ENCODE measurements around the gene WDR11.

WDR11 gene

GRCh38 chr10:120810298-120810697 lies 40.9 kb upstream of the WDR11 start:
- Histone ChIP-seq H3K27me3 (peaks cover 27% of the 10 kb centered on the region), H3K27ac (no peak overlapping the region), H3K4me3 (ENCODE audit: low read depth in 1 of 2, low read length in 1 of 2) (no peak overlapping the region), H3K9me3 (no peaks in the 10 kb centered on the region), H3K36me3 (no peaks in the 10 kb centered on the region), H3K4me1 (ENCODE audit: control insufficient read depth in 1 of 2, insufficient read depth in 1 of 2, low read depth in 1 of 2, low read length in 1 of 2) (no peaks in the 10 kb centered on the region)
- TF ChIP-seq, protein P1, sequence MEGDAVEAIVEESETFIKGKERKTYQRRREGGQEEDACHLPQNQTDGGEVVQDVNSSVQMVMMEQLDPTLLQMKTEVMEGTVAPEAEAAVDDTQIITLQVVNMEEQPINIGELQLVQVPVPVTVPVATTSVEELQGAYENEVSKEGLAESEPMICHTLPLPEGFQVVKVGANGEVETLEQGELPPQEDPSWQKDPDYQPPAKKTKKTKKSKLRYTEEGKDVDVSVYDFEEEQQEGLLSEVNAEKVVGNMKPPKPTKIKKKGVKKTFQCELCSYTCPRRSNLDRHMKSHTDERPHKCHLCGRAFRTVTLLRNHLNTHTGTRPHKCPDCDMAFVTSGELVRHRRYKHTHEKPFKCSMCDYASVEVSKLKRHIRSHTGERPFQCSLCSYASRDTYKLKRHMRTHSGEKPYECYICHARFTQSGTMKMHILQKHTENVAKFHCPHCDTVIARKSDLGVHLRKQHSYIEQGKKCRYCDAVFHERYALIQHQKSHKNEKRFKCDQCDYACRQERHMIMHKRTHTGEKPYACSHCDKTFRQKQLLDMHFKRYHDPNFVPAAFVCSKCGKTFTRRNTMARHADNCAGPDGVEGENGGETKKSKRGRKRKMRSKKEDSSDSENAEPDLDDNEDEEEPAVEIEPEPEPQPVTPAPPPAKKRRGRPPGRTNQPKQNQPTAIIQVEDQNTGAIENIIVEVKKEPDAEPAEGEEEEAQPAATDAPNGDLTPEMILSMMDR (IDR thresholded peaks at IDR 0.05): no peak

GRCh38 chr10:120813085-120813484 lies 38.1 kb upstream of the WDR11 start:
- Histone ChIP-seq H3K36me3 (no peaks in the 10 kb centered on the region), H3K4me1 (ENCODE audit: control insufficient read depth in 1 of 2, insufficient read depth in 1 of 2, low read depth in 1 of 2, low read length in 1 of 2) (no peaks in the 10 kb centered on the region), H3K27ac (no peak overlapping the region), H3K27me3 (peaks cover 32% of the 10 kb centered on the region), H3K9me3 (no peaks in the 10 kb centered on the region), H3K4me3 (ENCODE audit: low read depth in 1 of 2, low read length in 1 of 2) (no peak overlapping the region)
- TF ChIP-seq, protein P1 (IDR thresholded peaks at IDR 0.05): no peak

GRCh38 chr10:120818301-120818700 lies 32.9 kb upstream of the WDR11 start:
- Histone ChIP-seq H3K4me1 (ENCODE audit: control insufficient read depth in 1 of 2, insufficient read depth in 1 of 2, low read depth in 1 of 2, low read length in 1 of 2) (no peaks in the 10 kb centered on the region), H3K4me3 (ENCODE audit: low read depth in 1 of 2, low read length in 1 of 2) (no peak overlapping the region), H3K27me3 (peaks cover 8% of the 10 kb centered on the region), H3K27ac (no peak overlapping the region), H3K36me3 (no peaks in the 10 kb centered on the region), H3K9me3 (no peaks in the 10 kb centered on the region)
- TF ChIP-seq, protein P1 (IDR thresholded peaks at IDR 0.05): no peak

- H3K4me3 ChIP-seq (ENCODE audit: low read depth in 1 of 2, low read length in 1 of 2): no peak overlapping the region
- TF ChIP-seq, protein P1 (IDR thresholded peaks at IDR 0.05): no peak
- no peaks in the 10 kb centered on the region for H3K9me3 ChIP-seq
- H3K36me3 ChIP-seq: no peaks in the 10 kb centered on the region
- H3K4me1 ChIP-seq (ENCODE audit: control insufficient read depth in 1 of 2, insufficient read depth in 1 of 2, low read depth in 1 of 2, low read length in 1 of 2): no peaks in the 10 kb centered on the region
- H3K27ac ChIP-seq: no peak overlapping the region
- peaks cover 5% of the 10 kb centered on the region for H3K27me3 ChIP-seq
Observed at GRCh38 chr10:120819366-120819765, 31.8 kb upstream of the WDR11 start.

DNA sequence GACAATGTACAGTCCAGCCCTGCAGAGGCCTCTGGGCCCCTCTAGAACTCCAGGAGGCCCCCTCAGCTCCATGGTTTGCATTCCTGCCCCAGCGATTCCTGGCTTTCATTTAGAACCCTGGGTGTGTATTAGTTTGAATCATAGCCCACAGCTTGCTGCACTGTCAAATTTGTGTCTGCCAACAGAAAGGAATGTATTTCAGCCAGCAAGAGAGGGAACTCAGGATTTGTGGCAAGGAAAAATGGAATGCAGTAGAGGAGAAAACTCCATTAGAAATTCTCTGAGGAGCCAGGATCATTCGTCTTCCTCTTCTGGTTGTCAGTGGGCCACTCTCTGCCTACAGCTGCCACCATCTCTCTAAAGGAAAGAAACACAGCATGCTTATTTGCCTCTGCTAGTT lies 27.9 kb upstream of the WDR11 start:
- TF ChIP-seq, protein P1 (IDR thresholded peaks at IDR 0.05): no peak
- Histone ChIP-seq H3K4me1 (ENCODE audit: control insufficient read depth in 1 of 2, insufficient read depth in 1 of 2, low read depth in 1 of 2, low read length in 1 of 2) (no peaks in the 10 kb centered on the region), H3K27ac (no peak overlapping the region), H3K4me3 (ENCODE audit: low read depth in 1 of 2, low read length in 1 of 2) (no peak overlapping the region), H3K27me3 (no peaks in the 10 kb centered on the region), H3K36me3 (no peaks in the 10 kb centered on the region), H3K9me3 (no peaks in the 10 kb centered on the region)

- no peaks in the 10 kb centered on the region for H3K36me3 ChIP-seq
- H3K4me3 ChIP-seq (ENCODE audit: low read depth in 1 of 2, low read length in 1 of 2): no peak overlapping the region
- no peaks in the 10 kb centered on the region for H3K27me3 ChIP-seq
- H3K9me3 ChIP-seq: no peaks in the 10 kb centered on the region
- H3K27ac ChIP-seq: no peak overlapping the region
- H3K4me1 ChIP-seq (ENCODE audit: control insufficient read depth in 1 of 2, insufficient read depth in 1 of 2, low read depth in 1 of 2, low read length in 1 of 2): no peaks in the 10 kb centered on the region
- TF ChIP-seq, protein P1 (IDR thresholded peaks at IDR 0.05): no peak
Observed at GRCh38 chr10:120824881-120825309, 26.3 kb upstream of the WDR11 start.

Data from neutrophil (primary cell).